T-helper 22 cell (primary cell): ENCODE measurements around the gene OSTC.
A peak's percentile ranks its signal among the peaks of the same experiment; 100 is the strongest.

Source experiments
- DNase-seq: peaks from one replicate; pipeline ENCODE4 v3.0.0-alpha.2; 2020; ENCODE audit warnings: low read depth

OSTC gene

DNA sequence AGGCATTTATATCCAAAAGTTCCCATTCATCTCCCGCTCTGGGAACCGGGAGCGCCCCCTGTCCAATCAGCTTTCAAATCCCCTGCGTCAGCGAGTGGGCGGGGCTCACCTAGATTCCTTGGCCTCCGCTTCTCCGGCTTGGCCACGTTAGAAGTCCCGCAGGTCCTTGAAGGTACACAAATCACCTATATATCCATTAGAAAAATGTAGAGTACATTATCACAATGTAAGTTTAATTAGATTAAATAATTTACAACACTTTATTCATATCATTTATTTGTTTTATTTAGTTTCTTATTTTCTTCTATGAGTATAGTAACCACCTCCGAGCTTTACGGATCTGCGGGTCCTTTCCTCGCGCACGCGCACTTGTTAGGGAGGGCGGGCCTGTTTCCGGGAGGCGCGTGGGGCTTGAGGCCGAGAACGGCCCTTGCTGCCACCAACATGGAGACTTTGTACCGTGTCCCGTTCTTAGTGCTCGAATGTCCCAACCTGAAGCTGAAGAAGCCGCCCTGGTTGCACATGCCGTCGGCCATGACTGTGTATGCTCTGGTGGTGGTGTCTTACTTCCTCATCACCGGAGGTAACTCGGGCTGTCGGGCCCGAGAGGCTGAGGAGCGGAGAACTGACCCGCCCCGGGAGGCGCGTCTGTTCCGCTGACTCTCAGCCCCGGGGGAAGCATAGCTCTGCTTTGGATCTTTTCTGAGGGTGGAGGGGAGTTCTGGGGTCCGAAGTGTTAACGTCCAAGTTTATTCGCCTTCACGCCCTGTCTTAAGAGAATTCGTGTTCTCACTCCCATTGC, at the start of gene OSTC:
Gene OSTC (plus strand): TSS at position 388 of the 802 bp plus-strand sequence. CDS start 57 bp downstream, at position 445.
- peak; percentile 83 for DNase-seq

DNA sequence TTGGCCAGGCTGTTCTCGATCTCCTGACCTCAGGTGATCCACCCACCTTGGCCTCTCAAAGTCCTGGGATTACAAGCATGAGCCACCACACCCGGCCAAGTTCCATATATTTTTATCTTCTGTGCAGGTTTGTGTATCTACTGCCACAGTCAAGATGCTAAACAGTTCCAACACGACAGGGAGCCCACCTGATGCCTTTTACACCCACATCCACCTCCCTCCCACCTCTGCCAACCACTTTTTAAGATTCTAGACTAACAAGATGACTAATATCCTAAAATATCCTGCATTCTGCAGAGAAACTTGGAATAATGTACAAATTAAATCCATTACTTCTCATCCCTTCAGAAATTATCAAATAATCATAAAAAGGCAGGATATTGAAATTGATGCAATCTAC, 49.3 kb upstream of the OSTC start:
- no peak for DNase-seq

DNA sequence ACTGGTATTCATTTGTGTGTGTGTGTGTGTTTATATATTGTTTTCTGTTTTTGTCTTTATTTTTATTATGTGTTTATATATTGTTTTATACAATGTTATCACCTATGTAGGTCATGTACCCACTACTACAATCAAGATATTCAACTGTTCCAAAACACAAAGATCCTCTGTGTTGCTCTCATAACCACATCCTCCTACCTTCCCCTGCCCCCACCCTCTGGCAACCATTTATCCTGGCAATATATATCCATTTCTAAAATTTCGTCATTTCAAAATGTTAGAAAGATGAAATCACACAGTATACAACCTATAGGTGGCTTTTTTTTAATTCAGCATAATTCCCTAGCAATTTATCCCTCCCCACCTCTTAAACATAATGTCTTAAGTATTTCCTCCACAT, 48.9 kb upstream of the OSTC start:
- no peak for DNase-seq

DNA sequence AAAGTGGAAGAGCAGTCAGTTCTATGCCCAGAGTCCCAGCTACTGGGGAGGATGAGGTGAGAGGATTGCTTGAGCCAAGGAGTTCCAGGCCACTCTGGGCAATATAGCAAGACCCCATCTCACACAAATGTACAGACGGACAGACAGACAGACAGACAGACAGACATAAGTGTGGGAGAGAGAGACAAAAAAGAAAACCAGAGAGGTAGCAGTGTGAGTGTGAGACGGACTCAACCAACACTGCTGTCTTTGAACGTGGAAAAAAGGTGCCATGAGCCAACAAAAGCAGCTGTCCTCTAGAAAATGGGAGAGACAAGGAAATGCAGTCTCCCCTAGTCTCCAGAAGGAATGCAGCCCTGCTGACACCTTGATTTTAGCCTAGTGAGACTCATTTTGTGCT, 48.2 kb upstream of the OSTC start:
- DNase-seq = no peak

DNA sequence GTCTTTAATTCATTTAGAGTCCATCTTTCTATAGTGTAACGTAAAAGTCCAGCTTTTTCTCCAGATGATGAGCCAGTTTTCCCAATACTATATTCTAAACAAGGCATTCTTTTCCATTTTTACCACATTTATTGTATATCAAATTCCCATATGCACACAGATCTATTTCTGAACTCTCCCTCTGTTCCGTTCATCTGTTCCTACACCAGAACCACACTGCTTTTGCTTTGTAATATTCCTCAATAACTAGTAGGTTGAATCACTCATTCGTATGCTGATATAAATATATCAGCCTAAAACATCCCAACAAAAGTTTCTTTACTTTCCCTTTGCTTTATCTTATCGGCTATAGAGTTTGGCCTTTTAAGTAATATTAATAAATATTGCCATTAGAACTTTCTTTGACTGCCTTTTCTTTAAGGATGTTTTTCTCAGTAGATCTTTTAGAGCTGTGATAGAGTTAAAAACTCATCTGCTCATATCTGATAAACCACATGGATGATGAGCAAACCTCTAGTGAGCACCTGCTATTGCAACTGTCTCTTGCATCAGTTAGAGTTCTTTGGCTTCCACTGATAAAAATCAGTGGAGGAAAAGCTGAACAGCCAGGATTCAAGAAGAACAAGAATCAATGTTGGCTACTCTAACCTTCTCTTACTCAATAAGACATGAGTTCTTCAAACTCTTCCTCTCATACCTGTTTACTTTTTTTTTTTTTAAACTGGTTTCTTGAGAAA, 43.2 kb upstream of the OSTC start:
- no peak for DNase-seq

DNA sequence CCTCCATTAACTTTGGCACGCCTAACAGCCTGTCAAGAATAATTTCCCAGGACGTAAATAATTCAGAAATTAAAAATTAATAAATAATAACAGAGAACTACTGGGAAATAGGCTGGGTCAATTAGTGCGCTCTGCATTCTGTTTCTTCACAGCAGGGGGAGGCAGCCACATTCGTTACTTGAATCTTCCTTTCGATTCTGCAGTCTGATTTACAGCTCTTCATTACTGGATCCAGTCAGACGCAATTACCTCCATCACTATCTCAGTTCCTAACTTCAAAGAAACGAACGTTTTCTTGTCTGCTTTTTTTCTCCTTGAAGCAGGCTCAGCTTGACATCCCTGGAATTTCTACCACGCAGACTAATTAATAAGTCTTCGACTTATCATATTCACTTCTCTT, 39.0 kb upstream of the OSTC start:
- DNase-seq = no peak

DNA sequence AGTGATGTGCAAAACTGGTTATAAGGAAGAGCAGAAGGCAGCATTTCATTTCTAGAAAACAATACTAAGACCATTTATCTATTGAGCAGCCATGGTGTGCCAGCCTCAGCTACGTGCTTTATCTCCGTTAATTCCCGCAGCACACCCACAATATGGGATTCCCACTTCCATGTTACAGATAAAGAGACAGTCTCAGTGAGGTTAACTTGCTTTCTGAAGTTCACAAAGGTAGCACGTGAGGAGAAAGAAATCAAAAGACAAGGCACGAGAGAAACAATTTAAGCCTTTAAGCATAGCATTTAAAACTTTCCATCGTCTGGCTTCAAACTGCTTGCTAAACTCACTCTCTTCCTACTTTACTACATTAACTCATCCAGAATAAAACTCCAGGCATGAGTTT, 38.0 kb upstream of the OSTC start:
- no peak for DNase-seq

DNA sequence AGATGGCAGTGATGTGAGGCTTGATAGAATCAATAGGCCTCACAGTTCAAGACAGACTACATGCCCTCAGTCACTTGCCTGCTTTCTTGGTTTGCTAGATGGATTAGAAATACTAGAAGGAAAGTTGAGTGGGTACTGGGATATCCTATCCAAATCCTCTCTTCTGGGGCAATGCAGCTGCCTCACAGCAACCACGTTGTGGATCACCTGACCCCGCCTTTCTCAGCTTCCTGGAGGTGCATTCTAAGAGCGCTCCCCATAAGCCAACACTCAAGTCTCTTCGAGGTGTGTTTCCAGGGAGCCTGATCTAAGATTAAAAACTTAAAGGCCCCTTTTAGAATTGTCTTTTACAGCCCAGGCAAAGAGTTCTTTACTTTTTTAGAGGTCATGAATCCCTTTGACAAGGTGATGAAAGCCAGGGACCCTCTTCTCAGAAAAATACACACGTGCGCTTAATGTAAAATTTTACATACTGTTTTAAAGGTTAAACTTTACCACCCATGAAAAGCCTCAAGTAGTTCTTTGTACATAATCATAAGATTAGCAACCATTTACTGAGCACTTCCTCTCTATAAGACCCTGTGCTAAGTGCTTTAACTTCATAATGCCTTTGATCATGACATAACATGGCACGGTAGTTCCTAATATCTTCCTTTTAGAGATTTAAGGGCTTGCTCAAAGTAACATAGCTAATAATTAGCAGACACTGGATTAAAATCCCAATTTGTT, 30.9 kb upstream of the OSTC start:
- no peak for DNase-seq

DNA sequence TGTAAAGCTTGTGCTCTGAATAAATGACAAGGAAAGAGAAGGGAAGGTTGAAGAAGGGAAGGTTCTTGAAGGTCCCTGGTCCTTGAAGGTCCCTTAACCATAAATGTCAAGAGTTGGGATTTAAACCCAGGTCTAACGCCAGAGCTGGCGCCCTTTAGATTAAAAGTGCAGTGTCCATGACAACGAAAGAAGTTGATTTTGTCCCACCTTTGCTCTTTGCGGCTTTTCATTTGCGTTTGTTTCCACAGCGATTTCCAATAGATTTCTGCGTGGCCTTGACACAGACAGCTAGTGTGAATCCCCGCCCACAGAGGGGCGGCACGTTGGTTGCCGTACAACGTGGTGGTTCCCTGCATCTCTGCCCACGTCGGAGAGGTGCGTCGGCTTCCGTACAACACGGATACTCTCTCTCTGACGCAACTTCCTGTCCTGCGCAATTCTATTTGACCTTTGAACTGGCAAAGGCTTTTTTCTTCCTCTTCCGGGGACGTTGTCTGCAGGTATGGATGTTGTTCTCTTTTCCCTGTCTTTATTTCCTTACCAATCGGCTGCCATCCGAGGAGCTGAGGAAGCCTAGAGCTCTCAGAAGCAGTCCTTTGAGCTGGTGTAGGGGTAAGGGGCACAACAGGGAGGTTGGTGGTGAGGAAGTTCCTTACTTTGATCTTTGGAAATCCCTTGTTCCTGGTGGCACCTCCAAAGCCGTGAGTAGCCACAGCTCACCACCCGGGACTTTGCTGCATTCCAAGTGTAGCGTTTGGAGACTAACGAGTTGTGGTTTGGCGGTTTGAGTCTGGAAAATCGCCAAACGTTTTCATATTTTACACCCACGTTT, 30.1 kb upstream of the OSTC start, which contains the start of gene RPL34:
Gene RPL34 (plus strand): TSS at position 476 of the 832 bp plus-strand sequence. CDS start 1,384 bp downstream, outside the sequence.
- DNase-seq = peak; percentile 95

DNA sequence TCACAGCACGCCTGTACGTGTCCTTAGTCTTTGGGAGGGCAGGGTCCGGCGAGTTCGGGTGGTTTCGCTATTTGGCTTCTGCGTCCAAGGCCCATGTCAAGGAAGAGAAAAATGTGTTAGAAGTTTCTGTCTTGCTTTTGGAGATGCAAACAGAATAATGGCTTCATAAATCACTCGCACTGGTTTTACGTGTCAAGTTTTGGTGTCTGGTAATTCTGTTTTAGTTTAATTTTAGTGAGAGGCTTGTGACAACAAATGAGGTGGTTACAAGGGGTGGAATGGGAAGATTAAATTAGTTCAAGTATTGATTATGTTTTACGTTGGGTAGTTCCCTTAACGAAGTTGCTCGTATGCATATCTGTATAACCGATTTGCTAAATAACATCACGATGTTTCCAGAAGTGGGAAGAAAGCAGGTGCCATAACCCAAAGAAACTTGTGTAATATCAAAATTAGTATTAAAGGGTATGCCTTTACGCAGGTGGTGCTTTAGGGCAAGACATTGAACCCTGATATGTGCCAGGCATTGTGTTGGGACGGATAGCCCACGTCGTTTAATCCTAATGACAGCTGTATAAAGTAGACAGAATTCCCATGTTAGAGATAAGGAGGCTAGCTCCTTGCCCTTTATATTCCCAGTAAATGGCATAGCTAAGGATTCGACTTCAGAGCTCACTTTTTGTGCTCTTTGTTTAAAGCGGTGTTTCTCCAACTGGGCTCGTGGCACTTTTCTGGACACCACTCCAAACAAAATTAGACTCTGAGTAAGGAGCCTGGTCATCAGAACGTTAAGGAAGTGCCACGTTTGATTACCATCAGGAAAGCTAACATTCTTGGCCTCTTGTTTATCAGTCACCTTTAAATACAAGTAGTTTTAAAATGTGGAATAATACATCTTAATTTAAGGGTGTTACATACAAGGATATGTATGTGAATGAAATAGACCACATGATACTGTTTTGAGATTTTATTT, 29.2 kb upstream of the OSTC start:
- DNase-seq = no peak

DNA sequence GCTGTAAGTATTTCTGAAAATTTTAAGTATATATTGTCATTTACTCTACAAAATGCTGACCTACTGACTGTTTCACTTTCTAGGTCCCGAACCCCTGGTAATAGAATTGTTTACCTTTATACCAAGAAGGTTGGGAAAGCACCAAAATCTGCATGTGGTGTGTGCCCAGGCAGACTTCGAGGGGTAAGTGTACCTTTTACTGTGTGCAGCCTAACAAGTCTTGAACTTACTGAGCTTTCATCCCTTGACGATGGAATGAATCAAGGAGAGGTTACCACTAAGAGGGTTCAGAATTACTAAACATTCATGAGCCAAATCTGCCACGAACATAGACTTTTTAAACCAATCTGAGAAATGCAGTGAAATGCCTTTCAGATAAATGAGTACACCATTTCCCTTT, 28.4 kb upstream of the OSTC start:
- no peak for DNase-seq

DNA sequence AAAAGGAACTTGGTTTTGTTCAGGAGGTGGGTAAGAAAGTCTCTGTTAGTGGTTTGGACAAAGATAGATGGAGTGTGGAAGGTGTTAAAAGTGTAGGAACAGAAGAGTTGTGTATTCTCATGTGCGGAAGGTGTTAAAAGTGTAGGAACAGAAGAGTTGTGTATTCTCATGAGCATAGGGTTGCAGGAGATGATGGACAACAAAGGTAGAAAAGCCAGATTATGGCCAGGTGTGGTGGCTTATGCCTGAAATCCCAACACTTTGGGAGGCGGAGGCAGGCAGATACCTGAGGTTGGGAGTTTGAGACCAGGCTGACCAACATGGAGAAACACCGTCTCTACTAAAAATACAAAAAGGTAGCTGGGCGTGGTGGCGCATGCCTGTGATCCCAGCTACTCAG, 27.6 kb upstream of the OSTC start:
- no peak for DNase-seq

DNA sequence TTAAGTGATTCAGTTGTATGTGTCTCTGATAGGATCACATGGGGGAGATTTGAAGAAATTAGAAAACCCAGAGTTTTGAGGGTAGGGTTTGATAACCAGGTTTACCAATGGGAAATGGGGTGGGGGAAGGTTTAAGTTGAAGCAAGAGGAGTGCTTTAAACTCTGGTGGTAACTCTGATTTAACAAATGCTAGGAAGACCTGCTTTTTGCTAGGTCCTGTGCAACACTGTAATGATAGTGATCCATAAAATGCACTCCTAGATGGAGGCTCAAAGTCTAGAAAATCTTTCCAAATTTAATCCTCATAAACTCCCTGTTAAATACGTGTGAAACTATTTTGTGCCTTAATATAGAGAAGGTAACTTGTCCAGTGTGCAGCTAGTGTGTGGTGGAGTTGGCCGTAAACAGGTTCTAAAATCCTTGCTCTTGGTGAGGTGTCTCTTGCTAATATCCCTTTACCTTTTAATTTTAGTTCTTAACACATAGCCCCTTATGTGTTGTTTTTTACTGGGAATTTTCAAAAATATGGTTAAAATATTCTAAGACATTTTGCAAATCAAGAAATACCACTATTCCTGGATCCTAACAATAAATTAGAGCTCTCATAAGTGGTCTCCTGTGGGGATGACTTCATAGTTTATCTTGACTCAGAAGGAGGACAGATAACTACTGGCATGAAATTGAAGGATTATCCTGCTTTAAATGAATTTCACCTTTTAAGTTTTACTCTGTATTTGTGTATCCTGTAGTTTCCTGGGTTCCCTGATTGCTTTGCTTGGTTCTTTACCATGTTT, 25.9 kb upstream of the OSTC start:
- DNase-seq = no peak

DNA sequence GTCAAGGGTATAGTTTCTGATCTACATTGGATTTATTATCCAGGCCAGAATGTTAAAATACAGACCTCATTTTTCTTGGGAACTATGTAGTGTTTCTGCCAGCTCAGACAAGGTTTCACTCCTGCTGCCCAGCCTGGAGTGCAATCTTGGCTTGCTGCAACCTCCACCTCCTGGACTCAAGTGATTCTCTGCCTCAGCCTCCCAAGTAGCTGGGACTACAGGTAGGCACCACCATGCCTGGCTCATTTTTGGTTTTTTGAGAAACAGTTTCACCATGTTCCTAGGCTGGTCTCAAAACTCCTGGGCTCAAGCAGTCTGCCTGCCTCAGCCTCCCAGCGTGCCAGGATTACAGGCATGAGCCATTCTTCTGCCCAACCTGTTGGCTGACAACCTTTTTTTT, 24.3 kb upstream of the OSTC start:
- no peak for DNase-seq

DNA sequence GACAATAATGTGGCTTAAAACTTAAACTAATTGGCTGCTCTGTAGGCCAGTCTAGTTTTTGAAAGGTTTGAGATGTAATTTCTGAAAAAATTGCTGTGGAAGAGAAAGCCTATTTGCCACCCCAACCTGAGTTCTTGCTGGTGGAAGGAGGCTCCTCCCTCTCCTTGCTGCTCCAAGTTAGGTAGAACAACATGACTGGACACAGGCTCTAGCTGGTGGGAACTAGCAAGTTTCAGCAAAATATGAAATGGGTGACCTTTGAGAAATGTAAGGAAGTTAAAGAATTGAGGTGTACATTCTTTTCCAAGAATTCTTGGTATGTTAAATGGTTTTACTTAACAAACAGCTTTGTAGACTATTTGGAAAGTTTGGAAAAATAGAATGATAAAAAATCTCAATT, 22.0 kb upstream of the OSTC start:
- DNase-seq = no peak

DNA sequence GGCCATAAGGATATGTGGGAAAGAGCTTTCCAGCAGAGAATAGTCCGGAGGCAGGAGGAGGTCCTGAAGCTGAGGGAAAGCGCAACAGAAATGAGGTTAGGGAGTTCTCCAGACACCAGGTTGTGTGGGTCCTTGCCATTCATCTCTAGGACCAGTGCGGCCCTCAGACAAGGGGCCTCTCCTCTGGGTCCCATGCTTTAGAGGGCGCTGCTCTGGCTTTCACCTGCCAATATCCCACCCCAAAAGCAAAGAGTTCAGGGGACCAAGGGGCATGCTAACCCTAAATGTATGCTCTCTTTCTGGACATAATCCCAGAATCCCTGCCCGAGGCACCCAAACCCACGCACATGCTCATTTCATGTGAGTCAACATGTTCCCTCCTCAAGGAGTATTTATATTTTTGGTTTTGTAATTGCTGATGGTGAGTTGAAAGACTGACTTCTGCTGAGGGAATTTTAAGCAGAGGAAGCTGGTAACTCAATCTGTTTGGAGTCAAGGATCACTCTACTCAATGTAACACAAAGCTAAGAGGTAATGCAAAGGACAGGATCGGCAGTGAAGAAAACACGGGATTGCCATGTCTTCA, 15.2 kb upstream of the OSTC start:
- DNase-seq = no peak

DNA sequence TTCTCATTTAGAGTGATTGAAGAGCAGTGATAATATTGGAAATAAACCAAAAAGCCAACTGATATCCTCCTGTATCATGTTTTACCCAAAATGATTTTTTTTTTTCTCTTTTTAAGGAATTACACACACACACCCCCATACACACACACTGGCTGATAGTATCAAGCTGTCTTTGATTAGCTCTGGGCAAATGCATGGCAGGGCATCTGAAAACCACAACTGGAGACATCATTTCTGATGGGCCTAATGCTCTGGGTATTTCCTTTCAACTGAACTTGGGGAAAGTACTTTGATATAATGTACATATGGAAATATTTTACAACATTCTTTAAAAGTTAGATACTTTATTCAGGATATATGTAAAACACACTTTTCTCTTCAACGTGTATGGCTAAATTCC, 14.2 kb upstream of the OSTC start:
- DNase-seq = no peak

DNA sequence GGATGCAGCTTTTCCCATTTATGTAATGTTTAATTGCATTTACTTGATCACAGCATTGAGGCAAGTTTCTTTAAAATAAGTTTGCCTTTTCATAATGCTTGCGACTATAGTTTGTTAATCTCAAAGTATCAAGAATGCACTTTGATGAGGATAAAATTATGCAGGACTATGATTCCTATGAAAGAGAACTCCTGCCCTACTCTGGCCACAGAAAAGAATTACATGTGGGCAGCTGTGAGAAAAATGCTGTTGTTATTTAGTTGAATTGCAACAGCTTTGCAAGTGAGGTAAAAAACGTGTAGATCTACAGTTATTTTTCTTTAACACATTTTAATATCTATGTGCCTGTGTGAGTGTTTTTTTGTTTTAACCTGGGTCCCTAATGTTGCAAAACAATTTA, 12.5 kb upstream of the OSTC start:
- DNase-seq = no peak

DNA sequence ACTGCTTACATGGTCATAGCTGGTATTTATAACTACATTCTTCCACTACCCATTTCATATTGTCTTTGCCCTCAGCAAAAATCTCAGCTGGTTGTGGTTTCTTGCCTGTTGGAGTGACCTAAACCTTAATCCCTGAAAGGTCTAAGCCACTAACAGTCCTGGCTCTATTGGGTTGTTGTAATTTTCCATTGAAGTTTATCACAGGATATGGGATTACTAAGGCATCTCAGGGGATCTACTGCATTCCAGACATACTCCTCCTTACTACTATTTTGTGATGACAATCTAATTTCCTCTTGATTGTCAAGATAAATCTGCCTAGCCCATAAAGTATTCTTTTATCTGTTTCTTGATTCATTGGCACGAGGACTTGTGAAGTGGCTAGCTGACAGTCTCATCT, 6.2 kb upstream of the OSTC start:
- DNase-seq = no peak

DNA sequence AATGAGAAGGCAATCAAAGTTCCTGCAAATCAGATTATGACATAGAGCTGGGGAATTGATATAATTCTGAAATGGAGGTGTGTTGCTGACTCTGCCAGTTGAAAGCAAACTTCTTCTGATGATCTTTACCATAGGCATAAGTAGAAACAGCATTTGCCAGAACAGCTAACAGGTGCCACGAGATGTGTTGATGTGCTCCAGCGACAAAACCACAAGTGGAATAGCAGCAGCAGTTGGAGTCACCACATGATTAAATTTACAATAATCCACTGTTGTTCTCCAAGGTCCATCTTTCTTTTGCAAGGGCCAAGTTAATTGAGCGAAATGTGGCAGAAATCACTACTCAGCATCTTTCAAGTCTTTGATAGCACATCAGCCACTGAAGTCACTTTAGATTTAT, 3.7 kb upstream of the OSTC start:
- DNase-seq = no peak
